ENCODE results near the gene TBC1D22A.

Gene TBC1D22A

DNA sequence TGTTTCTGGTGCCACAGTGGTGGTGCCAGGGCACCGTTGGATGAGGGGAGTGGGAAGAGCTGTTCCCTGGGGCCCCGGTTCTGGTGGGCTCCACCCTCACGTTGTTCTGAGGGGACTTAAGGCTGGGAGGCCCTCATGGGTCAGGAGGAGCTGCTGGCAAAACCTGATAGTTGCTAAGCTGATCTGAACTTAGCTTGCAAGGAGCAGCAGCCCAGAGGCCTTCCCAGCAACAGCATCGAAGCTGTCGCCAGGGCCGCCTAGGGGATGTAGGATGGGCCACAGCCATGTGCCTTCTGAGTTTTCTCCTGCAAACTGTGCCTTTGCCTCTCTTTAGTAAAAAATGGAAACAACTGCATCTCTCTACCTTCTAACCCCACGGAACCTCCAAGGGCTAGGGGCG, 240.2 kb downstream of the TBC1D22A start:
- DNase-seq, result no peak

DNA sequence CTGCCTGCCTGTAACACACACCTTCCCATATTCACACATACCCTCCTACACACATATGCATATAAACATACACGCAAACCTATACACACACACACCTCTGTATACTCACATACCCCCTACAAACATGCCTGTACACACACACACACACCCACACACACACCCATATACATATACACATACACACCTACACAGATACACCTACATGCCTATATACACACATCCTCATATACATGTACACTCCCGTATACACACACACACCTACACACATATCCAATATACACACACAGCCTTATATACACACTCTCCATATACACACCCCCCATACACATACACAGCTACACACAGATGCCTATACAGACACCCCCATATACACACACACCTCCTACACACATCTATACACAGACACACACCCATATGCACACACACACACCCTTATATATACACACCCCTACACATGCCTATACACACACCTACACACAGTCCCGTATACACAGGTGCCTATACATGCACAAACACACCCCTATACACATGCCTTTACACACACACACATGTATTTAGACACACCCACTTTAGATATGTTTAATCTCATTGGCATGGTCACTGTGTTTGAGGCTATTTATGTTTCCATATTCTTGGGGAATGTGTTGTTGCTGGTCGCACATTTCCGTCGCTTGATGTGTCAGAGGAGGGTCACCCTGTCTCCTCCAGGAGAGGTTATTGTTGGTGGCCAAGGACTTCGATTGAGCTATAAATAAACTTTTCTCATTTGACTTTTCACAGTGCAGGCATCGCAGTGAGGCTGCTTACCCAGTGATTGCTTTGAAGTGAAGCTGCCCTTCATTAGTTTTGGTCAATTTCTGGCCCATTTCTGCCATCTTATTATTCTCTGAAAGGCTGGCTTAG, 243.3 kb downstream of the TBC1D22A start:
- DNase-seq, result no peak

DNA sequence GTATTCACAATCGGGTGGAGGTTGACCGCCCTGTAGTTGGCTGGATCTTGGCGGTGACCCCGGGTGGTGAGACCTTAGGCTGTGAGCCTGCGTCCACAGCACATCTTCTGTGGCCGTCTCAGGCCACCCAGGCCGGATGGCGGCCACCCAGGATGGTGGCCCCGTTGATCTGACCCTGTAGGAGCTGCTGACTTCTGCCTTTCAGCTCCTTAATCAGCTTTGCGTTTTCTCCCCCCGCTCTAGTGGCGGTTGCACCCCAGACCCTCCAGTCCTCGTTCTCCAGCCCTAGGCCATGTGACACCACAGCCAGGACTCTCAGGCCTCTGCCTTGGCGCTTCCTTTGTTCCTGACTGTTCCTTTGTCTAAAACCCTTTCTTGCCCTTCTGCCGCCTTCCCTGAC, 244.0 kb downstream of the TBC1D22A start:
- DNase-seq, result no peak

DNA sequence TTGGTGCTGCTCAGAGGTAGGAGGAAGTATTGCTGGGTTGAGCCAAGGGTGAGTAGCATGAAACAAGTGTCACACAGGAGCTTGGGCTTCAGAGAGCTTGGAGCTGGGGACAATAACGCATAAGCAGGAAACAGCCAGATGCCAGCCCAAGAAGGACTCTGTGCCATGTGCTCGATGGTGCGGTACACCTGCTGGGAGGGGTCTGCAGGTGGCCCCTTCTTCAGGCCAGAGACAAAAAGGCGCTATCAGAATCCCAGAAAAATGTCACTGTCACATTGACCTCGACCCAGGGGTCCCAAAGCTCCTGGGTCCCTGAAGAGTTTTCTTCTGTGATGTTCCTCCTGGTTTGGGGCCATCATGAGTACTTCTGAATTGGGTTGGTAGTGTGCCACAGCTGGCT, 244.4 kb downstream of the TBC1D22A start:
- DNase-seq, result no peak

DNA sequence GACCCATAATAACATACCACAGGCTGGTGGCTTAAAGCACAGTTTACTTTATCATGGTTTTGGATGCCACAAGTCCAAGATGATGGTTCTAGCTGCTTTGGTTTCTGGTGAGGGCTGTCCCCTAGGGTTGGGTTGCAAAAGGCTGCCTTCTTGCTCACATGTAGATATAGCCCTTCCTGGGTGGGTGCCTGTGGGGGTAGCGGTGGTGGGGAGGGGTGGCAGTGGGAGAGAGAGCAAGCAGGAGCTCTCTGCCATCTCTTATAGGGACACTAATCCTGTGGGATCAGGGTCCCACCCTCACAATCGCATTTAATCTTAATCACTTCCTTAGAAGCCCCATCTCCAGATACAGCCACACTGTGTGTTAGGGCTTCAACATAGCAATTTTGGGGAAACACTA, 245.0 kb downstream of the TBC1D22A start:
- no peak for DNase-seq

DNA sequence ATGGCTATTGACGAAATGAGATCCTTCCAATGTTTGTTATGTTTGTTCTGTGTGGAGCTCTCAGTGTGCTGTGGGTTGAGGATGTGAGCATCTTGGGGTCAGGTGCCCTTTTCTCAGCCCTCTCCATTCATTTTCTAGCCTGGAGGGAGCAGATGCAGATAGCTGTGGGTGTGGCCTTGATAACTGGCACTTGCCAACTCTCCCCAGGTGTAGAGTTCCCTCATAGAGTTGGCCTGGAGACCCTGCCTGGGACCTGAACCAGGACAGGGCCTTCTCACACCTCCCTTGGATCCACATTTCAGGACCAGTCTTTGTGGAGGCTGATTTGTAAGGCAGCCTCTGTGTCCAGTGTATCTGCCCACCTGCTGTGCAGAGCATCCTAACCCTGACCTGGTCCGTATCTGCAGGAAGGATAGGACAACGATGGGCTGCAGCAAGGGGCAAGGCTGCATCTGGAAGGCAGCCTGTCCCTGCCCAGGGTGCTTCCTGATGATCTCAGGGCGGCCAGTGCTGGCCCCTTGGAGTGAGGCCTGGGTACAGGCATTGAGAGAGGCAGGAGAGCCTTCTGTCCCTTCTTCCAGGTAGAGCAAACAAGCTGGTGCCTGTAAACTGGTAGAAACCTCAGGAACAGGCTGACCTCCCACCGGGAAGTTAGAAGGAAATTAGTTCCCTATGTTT, 245.9 kb downstream of the TBC1D22A start:
- no peak for DNase-seq

DNA sequence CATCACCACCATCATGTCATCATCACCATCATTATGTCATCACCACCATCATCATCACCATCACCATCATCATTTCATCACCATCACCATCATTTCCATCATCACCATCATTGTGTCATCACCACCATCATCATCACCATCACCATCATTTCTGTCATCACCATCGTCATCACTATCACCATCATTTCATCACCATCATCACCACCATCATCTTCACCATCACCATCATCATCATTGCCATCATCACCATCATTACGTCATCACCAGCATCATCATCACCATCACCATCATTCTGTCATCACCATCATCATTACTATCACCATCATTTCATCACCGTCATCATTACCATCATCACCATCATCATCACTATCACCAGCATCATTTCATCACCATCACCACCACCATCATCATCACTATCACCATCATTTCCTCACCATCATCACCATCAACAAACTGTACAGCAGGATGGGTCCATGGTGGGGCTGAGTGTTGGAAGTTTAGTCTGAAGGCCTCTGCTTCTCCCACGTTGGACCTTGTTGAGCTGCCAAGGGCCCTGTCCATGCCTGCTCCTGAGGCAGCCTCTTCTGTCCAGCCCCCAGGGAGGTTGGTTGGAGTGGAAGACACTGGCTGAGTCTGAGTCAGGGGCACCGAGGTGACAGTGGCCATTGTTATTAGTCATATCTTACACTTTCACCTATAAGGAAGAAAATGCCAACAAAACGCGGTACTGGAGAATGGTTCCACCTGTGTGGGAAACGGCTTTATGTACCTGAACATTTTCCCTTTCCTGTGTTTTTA, 247.1 kb downstream of the TBC1D22A start:
- DNase-seq, result no peak

DNA sequence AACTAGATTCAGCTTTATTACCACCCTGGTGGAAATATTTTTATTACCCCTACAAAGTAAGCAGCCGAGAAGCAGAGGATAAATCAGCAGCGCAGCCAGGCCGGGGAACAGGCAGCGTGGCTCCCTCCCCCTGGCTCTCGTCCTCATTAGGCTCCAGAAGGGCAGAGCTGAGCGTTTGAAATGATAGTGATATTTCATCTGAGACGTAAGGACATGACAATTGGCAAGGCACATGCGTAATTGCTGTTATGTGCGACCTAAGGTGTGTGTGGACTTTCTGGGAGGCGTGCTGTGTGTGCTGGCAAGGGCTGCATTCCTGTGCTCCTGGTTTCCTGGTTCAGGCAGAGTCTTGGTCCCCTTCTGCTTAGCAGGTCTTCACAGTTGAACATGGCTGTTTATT, 247.8 kb downstream of the TBC1D22A start:
- DNase-seq, result no peak

DNA sequence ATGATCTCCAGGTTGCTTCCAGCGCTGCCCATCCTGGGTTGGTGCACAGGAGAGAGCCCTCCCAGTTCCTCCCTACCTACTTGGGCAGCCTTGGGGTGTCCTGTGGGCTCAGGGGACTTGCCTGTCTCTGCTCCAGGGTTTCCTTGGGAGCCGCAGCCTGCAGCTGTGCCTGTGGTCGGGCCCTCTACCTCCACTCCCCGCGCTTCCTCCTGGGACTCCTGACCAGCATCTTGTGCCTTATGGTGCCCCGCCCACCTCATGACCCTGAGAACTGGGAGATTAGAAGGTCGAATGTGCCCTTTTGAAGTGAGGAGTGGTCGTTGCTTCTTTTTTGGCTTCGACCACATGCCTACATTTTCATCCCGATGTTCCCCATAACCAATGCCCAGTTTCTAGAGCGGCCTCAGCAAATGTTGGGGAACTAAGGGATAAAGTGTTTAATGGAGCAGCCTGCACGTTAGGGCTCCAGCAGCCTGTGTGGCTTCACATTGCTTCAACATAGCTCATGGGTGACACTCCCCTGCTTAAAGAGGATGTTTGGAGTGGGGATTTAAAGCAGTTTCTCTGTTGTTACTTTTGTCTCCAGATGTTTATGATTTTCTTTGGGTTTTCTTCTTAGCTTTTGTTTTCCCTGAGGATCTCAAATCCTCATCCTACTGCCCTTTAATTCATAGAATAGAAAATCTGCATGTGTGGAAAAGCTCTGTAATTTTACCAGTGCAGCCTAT, 248.8 kb downstream of the TBC1D22A start:
- no peak for DNase-seq

DNA sequence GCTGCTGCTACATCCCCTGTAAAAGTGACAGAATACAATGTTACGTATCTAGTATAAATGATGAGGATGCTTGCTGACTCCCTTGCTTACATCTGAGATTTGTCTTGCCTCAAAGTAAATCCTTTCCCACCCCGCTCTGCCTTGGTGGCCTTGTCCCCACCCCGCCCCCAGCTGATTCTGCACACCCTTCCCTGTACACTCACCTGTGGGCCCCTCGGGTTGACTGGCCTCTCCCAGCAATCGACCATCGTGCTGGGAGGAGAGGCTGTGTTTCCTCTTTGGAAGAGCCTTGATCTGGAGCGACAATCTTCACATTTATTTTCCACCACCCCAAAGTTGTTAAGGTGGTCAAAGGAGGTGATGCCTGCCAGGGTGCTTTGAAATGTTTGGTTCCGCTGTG, 249.4 kb downstream of the TBC1D22A start:
- no peak for DNase-seq

DNA sequence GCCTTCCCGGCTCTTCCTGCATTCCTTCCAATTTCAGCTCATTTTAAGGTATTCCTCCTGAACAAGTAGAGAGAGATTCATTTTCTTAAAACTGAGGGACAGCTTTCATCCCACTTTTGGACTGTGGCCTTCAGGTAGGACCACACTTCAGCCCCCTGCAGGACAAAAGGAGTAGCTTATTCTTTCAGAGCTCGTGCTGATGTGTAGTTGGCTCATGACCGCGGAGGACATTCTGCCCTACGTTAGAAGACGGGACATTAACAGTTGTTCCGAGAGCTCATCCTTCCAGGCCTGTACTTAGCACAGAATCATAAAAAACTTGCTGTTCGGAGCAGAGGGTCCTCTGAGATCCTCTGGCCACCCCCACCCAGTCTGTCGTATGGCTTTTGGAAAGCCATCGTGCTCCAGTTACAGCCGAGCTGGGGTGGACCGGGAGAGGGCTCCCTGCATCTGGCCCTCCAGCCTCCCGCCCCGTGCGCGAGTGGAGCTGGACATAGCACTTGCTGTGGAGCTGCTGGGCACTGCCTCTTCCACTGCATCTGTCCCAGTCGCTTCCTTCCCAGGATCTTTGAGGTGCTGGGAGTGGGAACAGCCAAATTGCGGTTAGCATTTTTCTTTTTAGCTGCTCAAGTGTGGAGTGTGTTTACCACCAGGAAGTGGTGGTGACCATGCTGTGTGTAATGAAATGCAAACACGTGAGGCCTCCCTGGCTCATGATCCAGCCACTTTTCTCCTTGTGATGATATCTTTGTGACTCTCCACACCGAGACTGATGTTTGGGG, 250.3 kb downstream of the TBC1D22A start:
- DNase-seq, result no peak

DNA sequence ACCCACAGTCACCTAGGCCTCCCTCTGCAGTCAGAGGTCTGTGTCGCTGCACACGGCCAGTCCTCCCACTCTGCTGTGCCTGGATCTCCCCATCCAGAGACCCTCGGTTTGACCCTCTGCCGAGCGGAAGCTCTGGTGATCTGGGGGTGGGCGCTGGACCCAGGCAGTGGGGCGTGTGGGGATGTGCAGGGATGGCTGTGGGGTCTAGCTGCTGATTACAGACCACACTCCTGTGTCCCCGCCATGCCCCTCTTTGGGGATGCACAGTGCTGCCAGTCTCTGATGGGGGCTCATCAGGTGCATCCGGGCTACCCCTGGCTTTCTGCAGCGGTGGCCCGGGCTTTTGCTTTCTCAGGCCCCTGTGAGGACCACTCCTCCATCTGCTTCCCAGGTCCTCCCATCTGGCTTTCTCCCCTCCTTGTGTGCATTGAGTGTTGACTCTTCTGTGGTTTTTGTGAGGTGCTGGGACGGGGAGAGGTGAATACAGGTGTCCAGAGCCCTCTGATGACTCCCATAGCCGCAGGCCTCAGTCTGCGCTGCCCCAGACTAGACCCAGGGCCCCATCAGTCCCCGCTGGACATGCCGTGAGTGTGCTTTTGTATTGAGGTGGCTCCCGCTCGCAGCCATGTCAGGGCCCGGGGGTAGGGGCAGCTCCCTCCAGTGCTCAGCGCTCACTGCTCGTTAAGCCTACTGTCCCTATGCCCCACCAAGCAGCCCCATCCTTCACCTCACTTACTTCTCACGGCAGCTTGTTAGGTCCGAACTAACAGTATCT, 251.6 kb downstream of the TBC1D22A start:
- no peak for DNase-seq

DNA sequence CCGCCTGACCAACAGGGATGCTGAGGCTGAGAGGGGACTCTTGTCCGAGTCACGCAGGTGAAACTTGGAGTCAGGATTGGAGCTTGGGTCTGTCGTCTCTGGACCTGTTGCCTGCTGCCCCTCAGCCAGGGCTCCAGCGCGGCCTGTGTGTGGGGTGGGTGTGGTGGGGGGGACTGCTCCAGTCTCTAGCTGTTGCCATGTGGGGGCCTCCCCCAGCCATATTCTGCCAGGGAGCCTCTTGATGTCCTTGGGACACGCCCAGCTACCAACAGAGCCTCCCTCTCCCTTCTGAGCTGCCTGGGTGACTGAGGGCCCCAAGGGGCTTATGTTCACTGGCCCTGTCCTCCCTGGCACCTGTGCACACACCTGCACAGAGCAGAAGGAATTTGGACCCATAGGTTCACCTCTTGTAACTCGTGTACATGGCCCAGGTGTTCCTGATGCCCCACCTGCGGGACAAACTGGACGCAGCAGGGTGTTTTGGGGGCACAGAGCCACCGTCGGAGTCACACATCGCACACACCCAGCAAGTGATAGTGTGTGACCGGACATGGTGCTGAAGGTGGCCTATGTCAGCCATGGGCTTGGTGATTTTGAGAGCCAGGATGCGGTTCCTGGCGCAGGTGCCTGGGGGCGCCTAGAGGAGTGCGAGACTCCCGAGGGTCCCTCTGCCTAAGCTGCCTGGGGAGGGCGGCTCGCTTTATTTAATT, 252.3 kb downstream of the TBC1D22A start:
- no peak for DNase-seq

DNA sequence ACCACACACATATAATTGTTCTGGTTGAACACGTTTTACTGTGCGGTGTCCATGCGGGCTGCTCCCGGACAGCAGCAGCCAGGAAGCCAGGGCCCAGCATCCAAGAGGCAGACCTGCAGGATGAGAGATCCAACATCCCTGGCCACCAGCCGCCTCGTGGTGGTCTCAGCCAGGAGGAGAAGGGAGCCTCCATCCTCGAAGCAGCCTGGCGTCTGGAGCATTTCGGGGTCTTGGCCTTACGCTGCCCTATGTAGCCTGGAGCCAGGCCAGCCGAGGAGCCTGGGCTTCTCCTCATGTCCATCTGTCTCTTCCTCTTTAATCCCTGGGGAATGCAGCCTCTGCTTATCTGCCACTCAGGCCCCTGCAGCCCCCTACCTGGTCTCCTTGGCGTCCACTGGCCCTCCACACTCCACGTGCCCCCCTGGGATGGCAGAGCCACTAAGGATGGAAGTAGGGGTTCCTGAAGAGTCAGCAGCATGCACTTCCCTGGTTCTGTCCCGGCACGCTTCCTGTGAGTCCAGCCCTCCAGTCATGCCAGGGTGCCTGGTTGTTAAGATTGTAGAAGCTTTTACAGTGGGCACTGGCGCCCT, 253.2 kb downstream of the TBC1D22A start:
- DNase-seq, result no peak

DNA sequence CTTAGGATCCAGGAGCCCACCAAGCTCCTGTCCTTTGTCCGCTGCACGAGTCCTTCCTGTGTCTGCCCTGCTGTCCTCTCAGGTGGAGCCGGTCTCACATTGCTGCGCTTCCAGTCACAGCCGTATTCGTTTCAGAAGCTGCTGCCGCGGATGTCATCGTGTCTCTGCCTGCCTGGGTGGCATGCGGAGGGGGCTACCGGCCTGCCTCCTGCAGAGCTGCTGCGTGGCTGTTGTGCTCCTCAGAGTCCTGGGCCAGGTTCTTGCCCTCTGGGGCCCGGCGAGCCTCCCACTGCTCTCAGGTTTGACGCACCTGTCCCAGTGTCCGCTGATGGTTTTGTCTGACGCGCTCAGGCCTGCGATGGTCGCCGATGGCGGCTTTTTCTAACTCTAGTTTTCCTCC, 254.2 kb downstream of the TBC1D22A start:
- no peak for DNase-seq

DNA sequence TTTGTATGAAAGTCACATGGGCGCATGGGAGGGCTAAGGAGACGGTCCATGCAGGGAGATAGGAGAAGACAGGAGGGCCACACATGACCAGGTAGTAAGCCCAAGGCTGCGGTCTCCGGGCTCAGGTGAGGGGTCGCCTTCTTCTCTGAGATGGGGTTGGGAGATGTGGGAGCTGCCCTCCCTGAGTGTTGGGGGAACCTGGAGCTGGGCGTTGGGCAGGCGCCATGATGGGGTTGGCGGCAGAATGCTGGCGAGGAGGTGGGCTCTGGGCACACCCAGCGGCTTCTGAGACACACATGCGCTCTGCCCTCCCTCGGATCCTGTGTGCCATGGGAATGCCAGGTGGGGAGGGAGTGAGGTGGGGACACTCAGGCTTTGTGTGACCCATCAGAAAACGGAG, 254.8 kb downstream of the TBC1D22A start:
- DNase-seq, result no peak

DNA sequence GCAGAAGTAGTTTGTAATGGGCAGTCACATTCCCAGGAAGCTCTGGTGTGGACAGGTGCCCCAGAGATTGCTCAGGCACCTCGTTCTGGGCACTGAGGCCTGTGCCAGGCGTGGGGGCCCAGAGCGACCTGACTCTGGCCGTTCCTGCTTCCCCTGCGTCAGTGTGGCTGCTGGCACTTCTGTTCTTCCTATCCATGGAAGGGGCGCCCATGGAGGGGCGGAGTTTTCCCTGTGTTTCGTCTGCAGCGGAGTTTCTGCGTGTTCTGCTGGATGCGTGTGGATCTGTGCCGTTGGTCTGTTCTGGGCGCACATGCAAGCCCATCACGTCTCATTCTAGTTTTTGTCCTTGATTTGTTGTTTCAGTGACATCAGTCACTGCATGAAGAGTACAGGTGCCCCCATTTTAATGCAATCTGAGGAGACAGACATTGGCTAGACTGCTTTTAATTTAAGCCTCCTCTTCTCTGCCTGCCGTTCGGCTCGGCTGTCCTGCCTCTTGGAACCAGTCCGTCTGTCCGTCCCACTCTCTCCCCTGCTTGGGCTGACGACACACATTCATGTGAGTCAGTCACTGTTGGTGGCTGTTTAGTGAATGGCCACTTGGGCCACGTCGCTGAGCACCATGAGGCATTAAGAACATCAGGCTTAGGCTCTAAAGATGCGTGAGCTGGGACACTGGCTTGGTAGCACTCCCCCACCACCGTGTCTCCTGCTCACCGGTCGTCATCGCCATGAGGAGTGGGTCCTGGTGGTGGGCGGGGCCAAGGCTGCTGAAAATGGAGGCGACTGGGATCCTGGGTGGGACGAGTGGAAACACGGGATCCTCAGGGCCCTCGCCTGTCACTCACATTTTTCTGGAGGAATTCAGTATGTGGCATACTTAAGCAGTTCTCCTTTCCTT, 255.8 kb downstream of the TBC1D22A start:
- DNase-seq, result no peak

DNA sequence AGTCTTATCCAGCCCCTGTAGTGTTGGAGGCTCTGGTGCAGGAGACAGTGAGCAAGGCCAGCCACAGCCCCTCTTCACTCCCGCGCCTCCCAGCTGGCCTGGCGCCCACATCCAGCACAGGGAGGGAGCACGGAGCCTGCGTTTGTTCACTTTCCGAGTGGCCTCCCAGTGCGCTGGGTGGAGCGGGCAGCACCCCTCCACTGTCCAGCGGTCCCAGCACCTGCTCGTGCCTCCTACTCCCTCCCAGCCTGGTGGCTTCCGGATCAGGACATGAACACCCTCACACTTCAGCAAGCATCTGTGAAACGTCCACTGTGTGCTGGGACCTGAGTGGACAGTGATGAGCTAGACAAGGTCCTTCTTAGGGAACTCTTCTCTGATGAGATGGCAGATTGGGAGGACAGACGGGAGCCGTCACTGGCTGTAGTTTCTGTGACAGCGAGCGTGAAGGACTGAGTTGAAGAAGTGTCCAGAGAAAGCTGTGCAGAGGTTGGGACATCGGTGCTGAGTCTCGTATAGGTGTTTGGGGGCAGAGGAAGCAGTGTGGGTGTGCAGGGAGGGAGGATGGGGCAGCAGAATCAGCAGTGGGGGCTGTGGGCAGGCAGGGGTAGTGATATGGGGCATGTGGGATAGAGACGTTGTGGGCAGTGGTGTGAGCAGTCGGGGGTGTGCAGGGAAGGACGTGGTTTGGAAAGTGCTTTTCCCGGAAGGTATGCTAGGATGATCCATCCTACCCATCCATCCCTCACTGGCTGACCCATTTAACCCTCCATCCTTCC, 256.8 kb downstream of the TBC1D22A start:
- DNase-seq, result no peak

Measured in NCI-H1105 (cell line).